Frontal cortex (tissue), 4 donors: Measurements from ENCODE around the gene FNIP2. TPM values are rescaled to one million over a fixed set of nuclear protein-coding genes. Genes with fewer than 3 reads are reported as not detected.
"Not testable (repeated sequence)": the region's sequence is repeated elsewhere in the genome, so short reads cannot be mapped to it uniquely, and the experiment has no call there.

ENCODE experiments used
- DNase-seq, 2 donors: peaks; one replicate each; pipeline ENCODE4 v3.0.0; 2012; ENCODE audit warnings: low spot score in 2 of 2
- FAIRE-seq: peaks from 2 replicates; lab custom pipeline; 2012; peaks lifted over from hg19 to GRCh38; lab: Jason Lieb, UNC
- total RNA-seq: library from RNA; depleted of rRNA; stranded (reverse); fragments of >200 nt; gene quantifications from one replicate; pipeline ENCODE4 v1.2.3, GENCODE V29; 2014
- donor health status: control.
- donor health status: control.
- donor health status: control.

FNIP2 gene
- 63.2 TPM for total RNA-seq

GRCh38 chr4:158768555-158769174 lies at the start of gene FNIP2:
FNIP2 (plus strand) TSS chr4:158769026; CDS start chr4:158769213, 187 bp downstream.
- FAIRE-seq: no peak

GRCh38 chr4:158721680-158722079 lies 47.1 kb upstream of the FNIP2 start:
- no peak for FAIRE-seq

More at GRCh38 chr4:158768555-158769174, at the start of gene FNIP2:
- peak; percentile 89 to 95 for DNase-seq

GRCh38 chr4:158722291-158722916 lies 46.4 kb upstream of the FNIP2 start:
- DNase-seq: peak in 1 of 2 donors; percentile 13

More at GRCh38 chr4:158721680-158722079, 47.1 kb upstream of the FNIP2 start:
- no peak for DNase-seq

GRCh38 chr4:158722917-158723793 lies 45.7 kb upstream of the FNIP2 start, which contains the start of gene PPID:
PPID (minus strand) TSS chr4:158723396; CDS start chr4:158723288, 108 bp downstream.
- FAIRE-seq (no peak), DNase-seq (peak; percentile 67 to 80)

More at GRCh38 chr4:158722291-158722916, 46.4 kb upstream of the FNIP2 start:
- FAIRE-seq: no peak

GRCh38 chr4:158724637-158725036 lies 44.2 kb upstream of the FNIP2 start:
- FAIRE-seq: no peak
- DNase-seq: no peak

GRCh38 chr4:158726633-158727032 lies 42.2 kb upstream of the FNIP2 start:
- FAIRE-seq (no peak), DNase-seq (no peak)

GRCh38 chr4:158728236-158728635 lies 40.6 kb upstream of the FNIP2 start:
- no peak for FAIRE-seq
- DNase-seq: no peak

- FAIRE-seq: peak; percentile 52
- peak; percentile 66 to 67 for DNase-seq
Measured at GRCh38 chr4:158729716-158730559, 38.9 kb upstream of the FNIP2 start.

GRCh38 chr4:158738866-158739265 lies 30.0 kb upstream of the FNIP2 start:
- no peak for FAIRE-seq
- no peak for DNase-seq

- FAIRE-seq (no peak), DNase-seq (no peak)
Measured at GRCh38 chr4:158739600-158739999, 29.2 kb upstream of the FNIP2 start.

- FAIRE-seq (no peak), DNase-seq (no peak)
Measured at GRCh38 chr4:158741326-158742021, 27.4 kb upstream of the FNIP2 start.

- DNase-seq, FAIRE-seq: not testable (repeated sequence)
Measured at GRCh38 chr4:158746537-158746936, 22.3 kb upstream of the FNIP2 start.

- FAIRE-seq (no peak), DNase-seq (no peak)
Measured at GRCh38 chr4:158750379-158750778, 18.4 kb upstream of the FNIP2 start.

GRCh38 chr4:158754385-158755180 lies 14.2 kb upstream of the FNIP2 start:
- FAIRE-seq (no peak), DNase-seq (no peak)

GRCh38 chr4:158755819-158756218 lies 13.0 kb upstream of the FNIP2 start:
- not testable (repeated sequence) for FAIRE-seq, DNase-seq

- FAIRE-seq (no peak), DNase-seq (no peak)
Measured at GRCh38 chr4:158756588-158756987, 12.2 kb upstream of the FNIP2 start.

- DNase-seq (no peak), FAIRE-seq (no peak)
Measured at GRCh38 chr4:158758142-158758541, 10.7 kb upstream of the FNIP2 start.

- FAIRE-seq: no peak
Measured at GRCh38 chr4:158758703-158759102, 10.1 kb upstream of the FNIP2 start.

More at GRCh38 chr4:158758703-158759102, 10.1 kb upstream of the FNIP2 start:
- DNase-seq: no peak
